Large intestine (tissue), 12 donors: ENCODE measurements around the gene ADCY9. TPM values are rescaled to one million over a fixed set of nuclear protein-coding genes. Genes with fewer than 3 reads are reported as not detected.
"Not testable (repeated sequence)": the region's sequence is repeated elsewhere in the genome, so short reads cannot be mapped to it uniquely, and the experiment has no call there.

Experiments used
- DNase-seq, 2 donors: peaks; one replicate each; pipeline versions ENCODE4 v3.0.0 to v3.0.0-alpha.2; 2013
- H3K27ac ChIP-seq: one replicate; pipeline ENCODE4 v1.5.1; 2013; ENCODE audit warnings: low read length
- H3K27me3 ChIP-seq: 2 replicates; pipeline ENCODE4 v1.6.1; 2013; ENCODE audit warnings: low read length; ENCODE audit not compliant: control insufficient read depth, insufficient read depth
- H3K36me3 ChIP-seq: 2 replicates; pipeline ENCODE4 v1.6.1; 2013; ENCODE audit warnings: low read length; ENCODE audit not compliant: control insufficient read depth, insufficient read depth
- H3K4me1 ChIP-seq: one replicate; pipeline ENCODE4 v1.6.1; 2013; ENCODE audit warnings: low read length; ENCODE audit not compliant: control insufficient read depth, insufficient read depth
- H3K4me3 ChIP-seq: one replicate; pipeline ENCODE4 v1.5.1; 2013; ENCODE audit warnings: low read length
- H3K9me3 ChIP-seq: one replicate; pipeline ENCODE4 v1.6.1; 2013; ENCODE audit warnings: mild to moderate bottlenecking, low read depth, low read length, moderate library complexity; ENCODE audit not compliant: control insufficient read depth
- WGBS: methylation state at CpG from one replicate; pipeline ENCODE4 v1.1.5; 2013; ENCODE audit warnings: low lambda C conversion rate; ENCODE audit not compliant: insufficient coverage; 5-methylcytosine and 5-hydroxymethylcytosine counted together
- long read RNA-seq, 11 donors: transcript quantifications; one replicate each; lab custom pipeline, GENCODE V29; 2026
- polyA plus RNA-seq: library from polyadenylated mRNA; unstranded; fragments of 120-200 nt; gene quantifications from one replicate; pipeline ENCODE4 v1.2.1, GENCODE V29; 2013

Gene ADCY9
- polyA plus RNA-seq: 8.1 TPM
- long read RNA-seq, donor 1: 0 reads
- long read RNA-seq, donor 2, full-length matches to known transcripts: 1 of 1 reads
- long read RNA-seq, donor 2, partial matches to known transcripts: 0 of 1 reads
- long read RNA-seq, donor 2, other reads (novel, unspliced or antisense): 0 of 1 reads
- long read RNA-seq, donor 3: 0 reads
- long read RNA-seq, donor 4: 0 reads
- long read RNA-seq, donor 5: 0 reads
- long read RNA-seq, donor 6, full-length matches to known transcripts: 4 of 4 reads
- long read RNA-seq, donor 6, partial matches to known transcripts: 0 of 4 reads
- long read RNA-seq, donor 6, other reads (novel, unspliced or antisense): 0 of 4 reads
- long read RNA-seq, donor 7: 0 reads
- long read RNA-seq, donor 8: 0 reads
- long read RNA-seq, donor 9: 0 reads
- long read RNA-seq, donor 10: 0 reads
- long read RNA-seq, donor 11: 0 reads

DNA sequence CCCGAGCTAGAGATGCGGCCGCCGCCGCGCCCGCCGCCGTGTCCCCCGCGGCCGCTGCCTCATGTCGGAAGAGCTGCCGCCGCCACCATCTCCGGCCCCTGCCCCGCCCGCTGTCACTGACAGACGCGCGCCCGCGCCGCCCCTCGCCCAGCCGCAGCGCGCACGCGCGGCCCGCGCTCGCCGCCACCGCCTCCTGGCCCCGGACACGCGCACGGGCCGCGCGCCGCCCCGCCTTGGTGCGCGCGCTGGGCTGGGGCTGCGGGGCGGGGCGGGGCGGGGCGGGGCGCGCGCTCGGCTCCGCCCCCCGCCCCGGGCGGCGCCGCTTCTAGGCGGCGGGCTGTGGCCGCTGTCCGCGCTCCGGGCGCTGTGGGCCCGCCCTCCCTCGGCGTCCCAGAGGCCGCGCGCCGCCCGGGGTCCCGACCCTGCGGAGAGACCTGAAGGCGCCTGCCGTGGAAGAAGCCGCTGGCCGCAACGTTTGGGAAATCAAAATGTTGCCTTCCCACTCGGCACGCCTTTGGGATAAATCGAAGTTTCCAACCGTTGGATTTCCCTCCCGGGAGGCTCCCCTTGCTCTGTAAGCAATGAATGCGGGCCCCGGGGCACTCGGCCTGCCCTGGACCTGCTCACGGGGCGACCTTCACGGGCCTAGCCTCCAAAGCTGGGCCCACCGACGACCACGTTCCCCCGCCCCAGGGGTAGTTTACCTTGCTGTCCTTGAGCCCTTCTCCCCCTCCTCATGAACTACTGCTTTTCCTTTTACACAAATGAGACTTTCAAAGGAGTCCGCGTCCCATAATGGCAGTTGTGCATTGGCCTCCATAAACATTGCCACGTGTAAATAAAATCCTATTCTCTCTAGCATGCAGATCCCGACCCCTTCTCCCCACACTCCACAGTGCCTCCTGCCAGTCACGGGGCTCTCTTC lies at the start of gene ADCY9:
Gene ADCY9 (minus strand): TSS at position 118 of the 925 bp plus-strand sequence. CDS start 1,000 bp downstream, outside the sequence.
- peaks cover 13% of the 10 kb centered on the region for H3K4me1 ChIP-seq
- WGBS: 0% methylated on average over 1 of the region's 105 CpGs
- peak; percentile 60 to 80 for DNase-seq
- peak within 1 kb of the TSS; percentile 60 for H3K4me3 ChIP-seq
- H3K36me3 ChIP-seq: peaks cover 2% of the 10 kb centered on the region
- peaks cover 10% of the 10 kb centered on the region for H3K9me3 ChIP-seq
- no peaks in the 10 kb centered on the region for H3K27me3 ChIP-seq
- H3K27ac ChIP-seq: peak within 1 kb of the TSS; percentile 30

DNA sequence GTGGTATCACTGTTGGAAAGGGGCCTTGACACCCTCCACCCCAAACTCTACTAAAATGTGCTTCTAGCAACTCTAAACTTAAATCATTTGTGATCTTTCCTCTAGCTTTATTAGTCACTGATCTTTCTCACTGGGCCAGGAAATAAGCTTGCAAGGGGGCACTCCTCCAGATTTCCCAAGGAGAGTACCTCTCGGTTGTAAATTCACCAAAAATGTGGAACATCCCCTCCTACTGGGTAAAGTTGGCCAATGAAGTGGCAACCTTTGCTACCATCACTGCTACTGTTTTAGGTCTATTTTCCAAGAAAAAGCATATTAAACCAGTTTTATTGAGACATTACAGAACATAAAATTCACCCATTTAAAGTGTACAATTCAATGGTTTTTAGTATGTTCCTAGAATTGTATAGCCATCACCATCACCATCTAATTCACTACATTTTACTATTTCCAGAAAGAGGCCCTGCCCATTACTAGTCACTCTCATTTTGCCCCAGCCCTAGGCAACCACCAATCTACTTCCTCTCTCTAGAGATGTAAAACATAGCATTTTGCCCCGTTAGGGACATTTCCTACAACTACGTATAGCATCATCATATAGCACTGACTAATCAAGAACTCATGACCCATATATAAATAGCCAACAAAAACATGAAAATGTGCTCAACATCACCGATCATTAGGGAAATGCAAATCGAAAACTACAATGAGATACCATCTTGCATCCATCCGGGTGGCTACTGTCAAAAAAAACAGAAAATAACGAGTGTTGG lies 44.6 kb upstream of the ADCY9 start:
- WGBS: no CpG with 5 or more reads among the region's 7 CpGs
- Histone ChIP-seq H3K4me3 (no peak overlapping the region), H3K4me1 (peaks cover 2% of the 10 kb centered on the region), H3K27me3 (no peaks in the 10 kb centered on the region), H3K27ac (no peak overlapping the region), H3K36me3 (no peaks in the 10 kb centered on the region), H3K9me3 (no peaks in the 10 kb centered on the region)
- DNase-seq: no peak

DNA sequence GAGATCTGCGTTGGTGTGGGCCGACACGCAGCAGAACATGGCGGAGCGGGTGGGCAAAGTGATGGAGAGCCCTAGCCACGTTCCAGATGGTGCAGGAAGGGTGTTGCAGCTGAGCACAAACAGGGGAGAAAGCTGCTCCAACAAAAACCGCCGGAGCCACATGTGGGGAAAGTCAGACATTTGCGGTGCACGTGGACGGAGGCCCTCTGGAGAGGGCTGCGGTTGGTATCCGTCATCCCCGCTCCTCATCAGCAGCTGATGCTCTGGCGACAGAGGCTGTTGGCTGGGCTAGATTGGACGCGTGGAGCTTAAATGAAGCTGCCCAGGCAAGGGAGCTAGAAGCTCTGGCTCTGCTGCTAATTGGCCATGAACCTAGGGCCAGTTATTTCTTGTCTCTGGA lies 43.5 kb upstream of the ADCY9 start:
- Histone ChIP-seq H3K4me1 (peaks cover 2% of the 10 kb centered on the region), H3K9me3 (no peaks in the 10 kb centered on the region), H3K27me3 (no peaks in the 10 kb centered on the region), H3K27ac (no peak overlapping the region), H3K36me3 (no peaks in the 10 kb centered on the region), H3K4me3 (no peak overlapping the region)
- no peak for DNase-seq
- no CpG with 5 or more reads among the region's 17 CpGs for WGBS

DNA sequence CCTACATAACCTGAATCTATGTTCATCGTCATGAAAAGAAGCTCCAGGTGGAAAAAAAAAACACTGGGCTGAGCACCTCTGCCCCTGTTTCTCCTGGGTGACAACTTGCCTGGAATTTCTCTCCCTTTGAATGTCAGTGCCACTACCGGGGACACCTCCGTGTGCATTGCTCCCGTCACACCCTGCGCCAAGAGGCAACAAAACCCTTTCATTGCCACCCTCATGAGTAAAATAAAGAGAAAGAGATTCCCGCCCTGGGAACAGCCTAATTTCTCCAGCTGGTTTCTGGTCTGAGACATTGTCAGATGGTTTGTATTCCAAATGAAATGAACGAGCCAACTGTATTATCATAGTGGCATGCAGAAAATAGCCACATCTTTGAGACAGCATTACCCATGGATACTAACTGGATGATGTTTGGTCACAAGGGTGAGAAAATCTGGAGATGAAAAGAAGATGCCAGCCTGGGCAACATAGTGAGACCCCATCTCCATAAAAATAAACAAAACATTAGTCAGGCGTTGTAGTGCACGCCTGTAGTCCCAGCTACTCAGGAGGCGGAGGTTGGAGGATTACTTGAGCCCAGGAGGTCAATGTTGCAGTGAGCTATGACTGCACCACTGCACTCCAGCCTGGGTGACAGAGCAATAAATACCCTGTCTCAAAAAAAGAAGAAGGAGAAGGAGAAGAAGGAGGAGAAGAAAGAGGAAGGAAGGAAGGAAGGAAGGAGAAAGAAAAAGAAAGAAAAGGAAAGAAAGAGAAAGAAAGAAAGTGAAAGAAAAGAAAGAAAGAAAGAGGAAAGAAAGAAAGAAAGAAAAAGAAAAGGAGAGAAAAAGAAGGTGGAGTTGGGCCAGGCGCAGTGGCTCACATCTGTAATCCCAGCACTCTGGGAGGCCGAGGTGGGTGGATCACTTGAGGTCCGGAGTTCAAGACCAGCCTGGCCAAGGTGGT lies 42.2 kb upstream of the ADCY9 start:
- peak overlapping the region; percentile 12 for H3K27ac ChIP-seq
- WGBS: 93% methylated on average over 2 of the region's 13 CpGs
- no peak overlapping the region for H3K4me3 ChIP-seq
- no peaks in the 10 kb centered on the region for H3K9me3 ChIP-seq
- H3K4me1 ChIP-seq: peaks cover 2% of the 10 kb centered on the region
- no peaks in the 10 kb centered on the region for H3K27me3 ChIP-seq
- DNase-seq: no peak
- H3K36me3 ChIP-seq: no peaks in the 10 kb centered on the region

DNA sequence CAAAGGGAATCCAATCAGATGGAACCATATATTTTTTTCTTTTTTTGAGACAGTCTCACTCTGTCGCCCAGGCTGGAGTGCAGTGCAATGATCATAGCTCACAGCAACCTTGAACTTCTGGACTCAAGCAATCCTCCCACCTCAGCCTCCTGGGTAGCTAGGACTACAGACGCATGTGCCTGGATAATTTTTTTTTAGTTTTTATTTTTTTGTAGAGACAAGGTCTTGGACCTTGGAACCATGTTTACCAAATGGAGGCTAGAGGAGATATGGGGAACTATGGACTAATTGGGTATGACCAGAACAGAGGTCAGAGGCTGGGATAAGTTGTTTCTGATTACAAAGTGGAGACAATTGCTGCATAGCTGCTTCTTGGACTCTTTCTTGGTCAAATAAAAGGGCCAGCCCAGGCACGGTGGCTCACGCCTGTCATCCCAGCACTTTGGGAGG lies 41.2 kb upstream of the ADCY9 start:
- Histone ChIP-seq H3K4me1 (peaks cover 2% of the 10 kb centered on the region), H3K27me3 (no peaks in the 10 kb centered on the region), H3K27ac (peak overlapping the region; percentile 39), H3K4me3 (no peak overlapping the region), H3K36me3 (no peaks in the 10 kb centered on the region), H3K9me3 (no peaks in the 10 kb centered on the region)
- 17% methylated on average over 1 of the region's 4 CpGs for WGBS
- peak; percentile 66 to 85 for DNase-seq

DNA sequence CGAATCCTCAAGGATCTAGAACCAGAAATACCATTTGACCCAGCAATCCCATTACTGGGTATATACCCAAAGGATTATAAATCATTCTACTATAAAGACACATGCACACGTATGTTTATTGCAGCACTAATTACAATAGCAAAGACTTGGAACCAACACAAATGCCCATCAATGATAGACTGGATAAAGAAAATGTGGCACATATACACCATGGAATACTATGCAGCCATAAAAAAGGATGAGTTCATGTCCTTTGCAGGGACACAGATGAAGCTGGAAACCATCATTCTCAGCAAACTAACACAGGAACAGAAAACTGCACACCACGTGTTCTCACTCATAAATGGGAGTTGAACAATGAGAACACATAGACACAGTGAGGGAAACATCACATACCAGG lies 40.3 kb upstream of the ADCY9 start:
- not testable (repeated sequence) for H3K27ac ChIP-seq, H3K9me3 ChIP-seq, H3K36me3 ChIP-seq, H3K4me1 ChIP-seq, H3K27me3 ChIP-seq, DNase-seq, H3K4me3 ChIP-seq
- no CpG with 5 or more reads among the region's 3 CpGs for WGBS

DNA sequence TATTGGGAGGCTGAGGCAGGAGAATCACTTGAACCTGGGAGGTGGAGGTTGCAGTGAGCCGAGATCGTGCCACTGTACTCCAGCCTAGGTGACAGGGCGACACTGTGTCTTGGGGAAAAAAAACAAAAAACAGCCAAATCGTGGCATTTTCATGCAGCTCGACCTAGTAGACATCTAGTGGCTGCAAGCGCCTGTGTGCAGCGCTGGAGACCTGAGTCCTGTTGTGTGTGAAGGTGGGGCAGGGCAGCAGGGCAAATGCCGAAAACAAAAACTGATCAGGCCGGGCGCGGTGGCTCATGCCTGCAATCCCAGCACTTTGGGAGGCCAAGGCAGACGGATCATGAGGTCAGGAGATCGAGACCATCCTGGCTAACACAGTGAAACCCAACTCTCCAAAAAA lies 37.1 kb upstream of the ADCY9 start:
- not testable (repeated sequence) for H3K27ac ChIP-seq, H3K27me3 ChIP-seq, H3K4me1 ChIP-seq, DNase-seq, H3K9me3 ChIP-seq, H3K36me3 ChIP-seq, H3K4me3 ChIP-seq
- no CpG with 5 or more reads among the region's 13 CpGs for WGBS

DNA sequence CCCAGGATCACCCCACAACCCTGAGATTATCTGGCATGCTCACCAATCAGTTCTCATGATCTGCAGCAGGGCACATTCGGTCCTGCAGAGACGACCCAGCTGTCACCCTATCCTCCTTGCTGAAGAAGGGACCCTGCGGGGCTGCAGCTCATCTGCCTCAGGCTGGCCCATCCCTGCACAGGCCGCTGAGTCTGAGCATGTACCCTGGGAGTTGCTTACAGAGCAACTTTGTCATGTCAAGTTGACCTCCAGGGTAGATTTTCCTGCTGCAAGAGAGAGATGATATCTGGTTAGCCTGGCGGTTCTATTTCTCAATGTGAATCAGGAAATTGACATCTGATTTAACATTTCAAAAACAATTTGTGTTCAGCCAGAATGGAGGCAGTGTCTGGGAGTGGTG lies 36.0 kb upstream of the ADCY9 start:
- no peaks in the 10 kb centered on the region for H3K27me3 ChIP-seq
- H3K9me3 ChIP-seq: no peaks in the 10 kb centered on the region
- DNase-seq: no peak
- no peak overlapping the region for H3K4me3 ChIP-seq
- H3K4me1 ChIP-seq: no peaks in the 10 kb centered on the region
- no peaks in the 10 kb centered on the region for H3K36me3 ChIP-seq
- no CpG with 5 or more reads among the region's 5 CpGs for WGBS
- no peak overlapping the region for H3K27ac ChIP-seq

DNA sequence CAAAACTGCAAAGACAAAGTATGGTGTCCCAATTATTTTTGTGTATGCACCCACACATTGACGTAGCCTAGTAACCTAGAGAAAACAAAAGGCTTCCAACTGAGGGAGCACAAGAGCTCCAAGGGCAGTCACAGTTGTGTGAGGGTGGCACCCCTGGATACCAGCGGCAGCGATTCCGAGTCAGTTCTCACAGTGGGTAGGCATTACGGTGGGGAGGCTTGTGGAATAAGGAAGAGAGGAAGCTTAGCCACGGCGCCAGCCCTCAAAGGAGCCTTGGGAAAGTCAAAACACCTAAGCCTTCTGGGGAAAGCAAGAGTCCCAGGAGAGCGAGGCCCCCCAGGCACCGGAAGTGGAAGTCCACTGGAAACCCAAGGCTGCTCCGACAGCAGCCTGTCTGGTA lies 31.0 kb upstream of the ADCY9 start:
- Histone ChIP-seq H3K4me1 (no peaks in the 10 kb centered on the region), H3K27me3 (no peaks in the 10 kb centered on the region), H3K4me3 (no peak overlapping the region), H3K36me3 (no peaks in the 10 kb centered on the region), H3K27ac (no peak overlapping the region), H3K9me3 (no peaks in the 10 kb centered on the region)
- 80% methylated on average over 1 of the region's 10 CpGs for WGBS
- no peak for DNase-seq
